ENCODE results near the gene USP4.
A peak's percentile ranks its signal among the peaks of the same experiment; 100 is the strongest.

USP4 gene

DNA sequence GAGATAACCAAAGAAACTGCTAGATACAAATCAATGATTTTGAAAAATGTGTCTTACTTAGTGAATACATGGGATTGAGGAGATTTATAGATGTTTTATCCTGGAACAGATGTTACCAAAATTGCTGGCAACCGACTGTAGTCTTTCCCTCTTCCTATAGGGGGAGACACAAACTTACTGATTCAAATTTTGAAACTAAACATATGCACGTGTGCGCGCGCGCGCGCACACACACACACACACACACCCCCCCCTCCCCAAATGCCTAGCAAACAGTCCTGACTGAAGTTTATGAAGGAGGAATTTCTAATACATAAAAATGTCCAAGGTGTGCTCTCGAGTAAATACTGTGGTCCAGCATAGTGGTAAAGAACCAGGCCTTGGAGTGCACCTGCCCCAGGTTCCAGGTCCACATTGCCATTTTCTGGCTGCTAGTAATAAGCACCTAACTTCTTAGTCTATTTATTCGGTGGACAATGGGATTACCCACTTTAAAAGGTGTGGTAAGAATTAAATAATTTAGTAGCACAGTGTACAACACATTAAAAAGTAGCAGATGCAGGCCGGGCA lies 44.3 kb downstream of the USP4 start:
- peak; percentile 0 for DNase-seq

DNA sequence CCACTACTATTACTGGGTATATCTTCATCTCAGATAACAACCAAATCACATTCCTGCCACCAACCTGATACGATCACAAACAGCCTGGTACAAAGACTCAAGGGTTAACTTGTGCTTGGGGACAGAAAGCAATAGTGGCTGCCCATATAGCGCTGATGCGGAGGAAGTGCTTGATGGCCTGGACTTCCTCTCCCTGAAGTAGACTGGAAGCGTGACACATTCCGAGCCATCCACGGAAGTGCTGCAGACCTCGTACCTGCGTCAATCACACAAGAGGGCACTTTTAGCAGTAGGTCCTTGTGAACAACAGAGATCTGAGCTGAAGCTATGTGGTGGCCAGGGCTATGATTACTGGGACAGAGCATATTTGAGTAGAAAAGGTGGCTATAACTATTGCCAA lies 45.5 kb downstream of the USP4 start:
- DNase-seq: no peak

GRCh38 chr3:49283997-49284396 lies 55.9 kb downstream of the USP4 start:
- DNase-seq: no peak

GRCh38 chr3:49279376-49279775 lies 60.5 kb downstream of the USP4 start:
- no peak for DNase-seq

DNA sequence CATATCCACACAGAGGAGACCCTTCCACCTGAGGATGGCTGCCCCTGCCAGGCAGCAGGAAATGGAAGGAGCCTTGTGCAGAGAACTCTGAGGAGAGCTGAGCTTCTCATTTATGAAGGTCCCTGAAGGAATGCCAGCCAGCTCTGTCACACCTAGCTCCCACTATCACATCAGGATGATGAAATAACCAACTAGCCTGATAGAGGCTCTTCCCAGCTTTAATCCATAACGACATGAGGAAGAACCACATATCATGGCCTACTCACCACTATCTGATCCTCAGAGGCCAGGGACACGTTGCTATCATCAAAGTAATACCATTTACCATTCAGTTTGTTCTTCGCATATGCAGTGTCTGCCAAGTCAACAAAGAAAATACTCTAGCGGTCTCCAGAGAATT lies 61.3 kb downstream of the USP4 start:
- no peak for DNase-seq

DNA sequence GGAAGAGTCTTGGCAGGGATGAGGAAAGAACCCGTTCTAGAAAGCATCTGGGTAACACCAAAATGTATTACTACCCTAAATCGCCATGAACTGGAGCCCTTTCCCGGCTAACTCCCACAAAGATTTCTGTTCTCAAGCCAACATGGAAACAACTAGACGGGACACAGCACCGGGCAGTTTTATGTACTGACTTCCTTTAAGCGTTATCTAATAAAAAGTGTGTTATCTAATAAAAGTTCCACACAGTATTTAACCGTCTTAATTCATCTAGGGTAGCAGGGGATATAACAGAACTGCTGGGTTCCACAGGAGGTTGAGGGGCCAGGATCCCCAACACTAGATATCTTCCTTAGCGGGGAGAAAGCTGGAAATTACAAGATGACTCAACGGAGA lies 62.5 kb downstream of the USP4 start:
- DNase-seq: no peak

DNA sequence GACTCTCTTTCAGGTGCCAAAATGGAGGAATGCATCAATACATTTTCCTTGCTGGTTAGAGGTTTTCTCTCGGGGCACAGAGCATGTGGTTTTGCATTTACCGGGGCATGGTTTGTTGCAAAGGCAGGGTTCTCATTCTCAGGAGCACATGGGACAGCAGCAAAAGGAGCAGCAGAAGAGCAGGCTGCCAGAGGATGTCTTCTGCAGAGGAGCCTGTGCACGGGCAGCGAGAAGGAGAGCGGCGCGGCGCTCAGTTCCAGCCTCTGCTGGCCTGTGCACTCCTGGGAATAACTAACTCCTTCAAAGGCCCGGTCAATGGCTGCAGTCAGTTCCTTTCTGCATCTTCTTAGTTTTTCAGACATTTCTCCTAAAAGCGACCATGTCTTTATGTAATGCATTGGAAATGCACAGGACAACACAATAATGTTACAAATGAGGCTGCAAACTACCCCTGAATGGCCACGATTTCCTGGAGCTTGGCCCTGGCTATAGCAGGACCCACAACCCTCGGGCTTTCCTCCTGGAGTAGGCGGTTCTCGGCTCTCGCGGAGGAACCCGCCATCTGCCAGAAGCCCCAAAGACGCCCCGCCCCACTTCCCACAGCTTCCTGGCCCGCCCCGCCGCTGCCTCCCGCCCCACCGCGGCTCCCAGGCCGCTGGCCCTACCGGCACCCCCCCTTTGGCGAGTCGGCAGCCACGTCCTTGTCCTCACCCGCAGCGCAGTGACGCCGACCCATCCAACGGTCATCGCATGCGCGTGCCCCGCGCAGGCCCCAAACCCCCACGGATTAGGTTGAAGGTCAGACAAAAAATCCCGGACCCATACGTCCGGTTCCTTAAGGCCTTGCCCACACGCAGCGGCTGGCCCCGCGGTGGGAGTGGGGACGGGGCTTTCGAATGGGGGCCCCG lies 63.1 kb downstream of the USP4 start, which contains the start of gene C3orf62:
Gene C3orf62, minus strand, starts transcription at position 758 of the 908 bp plus-strand sequence. Its CDS starts 360 bp downstream, at position 398.
- DNase-seq: peak; percentile 19

GRCh38 chr3:49273825-49274532 lies 65.9 kb downstream of the USP4 start:
- DNase-seq: no peak

GRCh38 chr3:49271047-49271446 lies 68.8 kb downstream of the USP4 start:
- DNase-seq: no peak

DNA sequence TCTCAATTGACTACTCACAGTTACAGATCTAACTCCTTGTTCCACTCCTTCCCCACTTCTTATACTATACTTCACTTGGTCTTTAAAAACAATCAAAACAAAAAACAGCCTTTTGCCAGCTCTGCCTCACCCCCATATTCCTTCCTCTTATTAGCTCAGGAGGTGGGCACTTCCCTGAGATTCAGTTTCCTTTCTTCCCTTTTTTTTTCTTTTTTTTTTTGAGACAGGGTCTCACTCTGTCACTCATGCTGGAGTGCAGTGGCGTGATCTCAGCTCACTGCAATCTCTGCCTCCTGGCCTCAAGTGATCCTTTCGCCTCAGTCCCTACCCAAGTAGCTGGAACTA lies 69.7 kb downstream of the USP4 start:
- no peak for DNase-seq

DNA sequence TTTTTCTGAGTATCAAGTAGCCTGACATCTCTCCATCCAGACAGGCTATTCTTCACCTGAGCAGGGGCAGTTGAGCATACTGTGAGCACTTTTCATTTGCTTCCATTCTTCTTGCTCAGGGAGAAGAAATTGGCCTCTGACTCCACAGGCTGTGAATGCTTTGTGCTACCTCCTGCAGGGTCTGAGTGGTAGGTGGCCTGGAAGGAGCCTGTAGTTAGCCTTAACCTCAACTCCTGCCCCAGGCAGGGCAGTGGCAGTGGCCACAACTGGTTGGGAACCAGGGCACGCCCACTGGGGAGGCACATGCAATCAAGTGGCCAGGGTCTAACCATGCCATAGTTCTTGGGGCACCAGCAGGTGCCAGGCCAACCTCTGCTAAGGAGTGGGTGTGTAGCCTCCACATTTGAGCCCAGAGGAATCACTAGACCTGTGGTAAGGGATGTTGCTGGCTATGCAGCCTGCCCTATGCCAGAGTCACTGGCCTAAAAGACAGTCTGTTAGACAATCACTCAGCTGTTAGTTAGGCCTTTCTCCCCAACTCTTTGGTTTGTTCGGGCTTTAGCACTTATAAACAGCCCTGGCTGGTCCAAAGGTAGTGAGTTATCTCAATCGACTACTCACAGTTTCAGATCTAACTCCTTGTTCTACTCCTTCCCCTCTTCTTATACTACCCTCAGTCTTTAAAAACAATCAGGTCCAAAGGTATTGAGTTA lies 70.3 kb downstream of the USP4 start:
- no peak for DNase-seq

DNA sequence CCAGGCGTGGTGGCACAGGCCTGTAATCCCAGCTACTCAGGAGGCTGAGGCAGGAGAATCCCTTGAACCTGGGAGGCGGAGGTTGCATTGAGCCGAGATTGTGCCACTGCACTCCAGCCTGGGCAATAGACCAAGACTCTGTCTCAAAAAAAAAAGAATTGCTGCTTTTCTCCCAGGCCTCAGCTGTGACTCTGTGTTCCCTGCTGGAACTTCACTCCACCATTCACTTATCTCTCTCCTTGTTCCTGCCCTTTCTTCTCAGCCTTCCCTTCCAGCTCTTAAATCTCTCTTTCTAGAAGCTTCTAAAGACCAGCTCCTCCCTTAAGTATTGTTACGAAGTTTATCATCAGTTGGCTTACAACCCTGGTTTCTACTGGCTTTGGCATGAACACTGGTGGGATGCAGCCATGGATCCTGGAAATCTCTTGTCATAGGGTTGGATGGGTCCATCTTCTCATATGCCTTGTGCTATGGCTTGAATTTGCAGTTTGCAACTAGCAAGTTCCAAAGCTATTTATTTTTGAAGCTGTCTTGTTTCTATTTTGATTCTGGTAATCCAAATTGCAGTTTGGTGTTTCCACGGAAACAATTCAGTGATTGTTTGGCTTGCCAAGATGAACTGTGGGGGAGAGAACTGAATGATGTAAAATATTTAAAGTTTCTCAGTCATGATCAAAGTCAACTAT lies 73.3 kb downstream of the USP4 start:
- no peak for DNase-seq

DNA sequence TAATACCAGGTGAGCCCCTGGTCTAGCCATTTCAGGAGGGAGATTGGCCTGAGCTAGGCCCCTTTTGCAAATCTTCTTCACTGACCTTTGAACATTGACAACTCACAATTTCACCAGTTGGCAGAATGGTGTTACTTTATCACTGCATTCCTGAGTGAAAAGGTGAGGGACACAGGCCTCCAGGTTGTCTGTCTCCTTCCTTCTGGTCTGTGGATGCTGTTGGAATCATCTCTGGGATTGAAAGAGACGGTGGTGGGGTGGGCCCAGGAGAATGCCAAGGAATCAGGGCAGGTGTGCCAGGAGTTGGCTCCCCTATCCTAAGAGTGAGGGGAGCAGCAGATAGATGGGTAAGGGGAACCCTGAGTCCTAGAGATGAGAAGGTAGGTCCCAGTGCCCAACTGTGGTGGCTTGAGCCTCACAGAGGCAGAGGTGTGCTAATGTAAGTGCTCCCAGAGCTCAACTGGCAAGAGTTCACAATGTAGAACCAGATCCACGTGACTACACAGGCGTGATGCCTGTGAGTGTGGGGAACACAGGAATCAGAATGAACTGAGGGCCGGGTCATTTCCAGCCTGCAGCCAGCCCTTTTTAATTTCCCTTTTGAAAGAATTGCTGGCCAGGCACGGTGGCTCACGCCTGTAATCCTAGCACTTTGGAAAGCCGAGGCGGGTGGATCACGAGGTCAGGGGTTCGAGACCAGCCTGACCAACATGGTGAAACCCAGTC lies 74.0 kb downstream of the USP4 start:
- no peak for DNase-seq

DNA sequence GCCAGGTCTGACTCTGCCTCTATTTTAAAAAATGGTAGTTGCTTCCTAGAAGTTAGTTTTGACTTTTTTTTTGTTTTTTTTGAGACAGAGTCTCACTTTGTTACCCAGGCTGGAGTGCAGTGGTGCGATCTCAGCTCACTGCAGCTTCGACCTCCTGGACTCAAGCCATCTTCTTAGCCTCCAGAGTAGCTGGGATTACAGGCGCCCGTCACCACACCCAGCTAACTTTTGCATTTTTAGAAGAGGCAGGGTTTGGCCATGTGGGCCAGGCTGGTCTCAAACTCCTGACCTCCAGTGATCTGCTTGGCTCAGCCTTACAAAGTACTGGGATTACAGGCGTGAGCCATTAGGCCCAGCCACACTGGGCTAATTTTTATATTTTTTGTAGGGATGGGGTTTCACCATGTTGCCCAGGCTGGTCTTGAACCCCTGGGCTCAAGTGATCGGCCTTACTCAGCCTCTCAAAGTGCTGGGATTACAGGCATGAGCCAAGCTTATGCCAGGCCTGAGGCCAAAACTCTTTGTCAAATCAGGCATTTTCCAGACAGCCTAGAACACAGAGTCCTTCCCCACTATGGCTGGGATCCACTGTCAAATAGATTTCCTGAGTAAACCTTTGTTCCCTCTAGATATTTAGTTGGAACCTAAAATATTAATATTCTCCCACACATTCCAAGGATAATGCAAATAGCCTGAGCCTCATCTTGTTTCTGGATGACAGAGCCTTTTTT lies 76.5 kb downstream of the USP4 start:
- DNase-seq: no peak

GRCh38 chr3:49260806-49261324 lies 79.0 kb downstream of the USP4 start:
- no peak for DNase-seq

DNA sequence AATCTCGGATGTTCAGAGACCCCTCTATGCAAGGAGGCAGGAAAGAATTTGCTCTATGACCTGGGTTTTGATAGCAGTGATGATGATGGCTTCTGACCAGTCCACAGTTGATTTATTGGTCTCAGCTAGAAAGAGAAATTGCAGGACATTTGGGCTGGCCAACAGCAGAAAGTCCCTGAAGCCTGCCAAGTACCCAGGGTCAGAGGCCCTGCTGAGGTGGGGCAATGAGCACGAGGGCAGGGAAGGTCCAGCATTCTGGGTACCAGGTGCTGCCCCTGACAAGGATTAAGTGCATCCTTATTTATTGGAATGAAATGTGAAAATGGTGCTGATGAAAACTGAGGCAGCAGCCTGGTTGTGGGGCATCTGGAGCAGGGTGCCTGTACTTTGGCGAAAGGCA lies 82.7 kb downstream of the USP4 start:
- DNase-seq: no peak

DNA sequence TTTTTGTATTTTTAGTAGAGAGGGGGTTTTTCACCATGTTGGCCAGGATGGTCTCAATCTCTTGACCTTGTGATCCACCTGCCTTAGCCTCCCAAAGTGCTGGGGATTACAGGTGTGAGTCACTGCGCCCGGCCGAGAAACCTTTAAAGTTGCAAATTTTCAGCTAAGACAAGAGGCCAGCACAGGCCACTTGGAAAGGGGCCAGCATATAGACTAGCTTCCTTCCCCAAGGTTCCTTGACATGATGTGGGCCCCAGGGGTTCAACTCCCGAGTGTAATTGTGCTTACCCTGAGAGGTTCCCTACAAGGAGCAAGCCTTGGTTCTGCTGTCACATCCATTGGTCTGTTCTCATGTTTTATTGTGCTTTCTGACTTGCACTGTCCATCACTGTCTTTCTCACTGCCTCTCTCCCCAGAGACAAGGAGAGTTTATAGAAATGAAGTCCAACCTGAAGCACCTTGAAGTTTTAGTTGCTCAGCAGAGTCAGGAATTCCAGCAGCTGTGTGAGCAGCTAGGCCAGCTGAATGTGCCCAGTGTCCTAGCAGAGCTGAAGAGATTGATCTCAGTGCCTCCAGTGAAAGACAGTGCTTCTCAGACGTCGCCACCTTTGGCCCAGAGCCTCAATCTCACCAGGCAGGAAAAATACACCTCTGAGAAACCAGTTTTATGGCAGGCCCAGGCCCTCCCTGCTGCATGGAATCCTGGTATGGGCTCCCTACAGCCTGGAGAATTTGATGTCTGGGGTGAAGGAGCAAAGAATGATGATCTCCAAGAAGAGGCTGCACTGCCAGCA lies 83.9 kb downstream of the USP4 start:
- DNase-seq: no peak

DNA sequence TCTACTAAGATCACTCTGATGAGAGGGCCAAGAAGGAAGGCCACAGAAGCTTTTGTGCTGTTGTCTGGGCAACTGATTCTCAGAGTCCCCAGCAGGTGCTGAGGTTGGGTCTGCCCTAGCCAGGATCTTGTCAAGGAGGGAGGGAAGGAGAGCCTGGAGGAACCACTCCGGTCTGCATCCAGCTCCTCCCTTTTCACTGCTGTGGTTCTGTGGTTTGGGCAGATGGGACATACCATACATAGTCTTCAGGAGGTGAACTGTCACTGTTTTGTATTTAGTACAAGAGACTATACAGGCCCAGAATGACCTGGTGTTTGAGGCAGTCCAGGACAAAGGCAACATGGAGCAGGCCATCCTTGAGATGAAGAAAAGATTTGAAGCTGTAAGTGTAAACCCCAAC lies 84.7 kb downstream of the USP4 start:
- DNase-seq: no peak

- no peak for DNase-seq
Measured at GRCh38 chr3:49253512-49253911, 86.3 kb downstream of the USP4 start.

DNA sequence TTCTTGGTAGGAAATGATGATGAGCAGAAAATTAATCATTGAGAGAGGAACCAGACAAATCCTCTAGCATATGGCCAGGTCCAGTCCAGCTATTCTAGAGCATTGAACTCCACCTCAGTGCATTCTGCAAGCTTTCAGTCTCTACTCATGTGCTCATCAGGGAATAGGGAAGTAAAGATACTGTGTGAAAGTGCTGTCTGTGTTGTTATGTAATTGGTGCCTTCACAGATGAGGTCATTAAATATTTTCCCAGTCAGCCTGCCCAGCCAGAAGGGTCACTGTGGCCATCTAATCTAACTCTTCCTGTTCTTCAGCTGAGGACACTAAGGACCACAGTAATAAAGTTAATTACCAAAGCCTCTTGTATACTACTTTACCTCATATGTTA lies 91.0 kb downstream of the USP4 start:
- no peak for DNase-seq
